Keratinocyte (primary cell): Measurements from ENCODE around the gene ANXA1.

ENCODE experiments used
- EZH2 ChIP-seq: IDR thresholded peaks from one replicate; pipeline ENCODE4 v1.6.1; 2012; ENCODE audit warnings: inconsistent platforms, mild to moderate bottlenecking, low read length, moderate library complexity
- TF ChIP-seq, protein P1 (sequence below), 3 experiments: IDR thresholded peaks in 1 of 3; conservative IDR thresholded peaks in 1 of 3; optimal IDR thresholded peaks in 1 of 3; 2 replicates in 2 of 3; 3 replicates in 1 of 3; pipeline versions ENCODE3 to v1.5.1; 2011; ENCODE audit warnings: low read length in 3 of 3, mild to moderate bottlenecking in 3 of 3, moderate library complexity in 2 of 3, control low read depth in 1 of 3, inconsistent platforms in 1 of 3; ENCODE audit not compliant: insufficient read depth in 2 of 3; ENCODE audit errors: extremely low read depth in 1 of 3

DNA sequence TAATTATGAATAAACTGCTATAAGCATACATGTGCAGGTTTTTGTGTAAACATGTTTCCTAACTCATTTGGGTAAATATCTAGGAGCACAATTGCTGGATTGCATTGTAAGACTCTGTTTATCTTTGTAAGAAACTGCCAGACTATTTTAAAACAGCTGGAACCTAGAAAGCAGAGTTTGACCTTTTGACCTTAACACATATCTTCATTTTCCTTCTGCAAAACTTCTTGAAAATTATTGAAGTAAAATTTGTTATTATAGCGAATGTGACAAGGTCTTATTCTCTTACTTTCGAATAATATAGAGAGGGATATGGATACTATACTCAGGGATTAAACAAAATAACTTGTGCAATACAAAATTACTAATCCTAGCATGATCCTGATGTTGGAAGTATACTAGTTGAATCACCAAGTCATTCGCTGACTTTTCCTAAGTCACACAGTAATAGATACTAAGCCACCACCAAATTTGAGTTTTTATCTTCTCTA is 3.2 kb upstream of the ANXA1 start:
- TF ChIP-seq, protein P1, sequence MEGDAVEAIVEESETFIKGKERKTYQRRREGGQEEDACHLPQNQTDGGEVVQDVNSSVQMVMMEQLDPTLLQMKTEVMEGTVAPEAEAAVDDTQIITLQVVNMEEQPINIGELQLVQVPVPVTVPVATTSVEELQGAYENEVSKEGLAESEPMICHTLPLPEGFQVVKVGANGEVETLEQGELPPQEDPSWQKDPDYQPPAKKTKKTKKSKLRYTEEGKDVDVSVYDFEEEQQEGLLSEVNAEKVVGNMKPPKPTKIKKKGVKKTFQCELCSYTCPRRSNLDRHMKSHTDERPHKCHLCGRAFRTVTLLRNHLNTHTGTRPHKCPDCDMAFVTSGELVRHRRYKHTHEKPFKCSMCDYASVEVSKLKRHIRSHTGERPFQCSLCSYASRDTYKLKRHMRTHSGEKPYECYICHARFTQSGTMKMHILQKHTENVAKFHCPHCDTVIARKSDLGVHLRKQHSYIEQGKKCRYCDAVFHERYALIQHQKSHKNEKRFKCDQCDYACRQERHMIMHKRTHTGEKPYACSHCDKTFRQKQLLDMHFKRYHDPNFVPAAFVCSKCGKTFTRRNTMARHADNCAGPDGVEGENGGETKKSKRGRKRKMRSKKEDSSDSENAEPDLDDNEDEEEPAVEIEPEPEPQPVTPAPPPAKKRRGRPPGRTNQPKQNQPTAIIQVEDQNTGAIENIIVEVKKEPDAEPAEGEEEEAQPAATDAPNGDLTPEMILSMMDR (optimal IDR thresholded peaks at IDR 0.05 in 1 of 3, IDR thresholded peaks at IDR 0.05 in 1 of 3, conservative IDR thresholded peaks at IDR 0.05 in 1 of 3; ENCODE audit: extremely low read depth in 1 of 3, insufficient read depth in 2 of 3, low read length in 3 of 3): no peak
- TF ChIP-seq EZH2: no peak
